Vagina (tissue), 2 donors: ENCODE results near the gene TCOF1.

ENCODE experiments used
- CTCF ChIP-seq, 3 experiments: fragments of 450-650 bp in 2 of 3; fragments of 200-600 bp in 1 of 3; sonication (generic) in 1 of 3; IDR thresholded peaks; one replicate each; pipeline ENCODE4 v1.5.1; 2017 to 2019; ENCODE audit warnings: antibody characterized with exemption in 3 of 3, mild to moderate bottlenecking in 2 of 3, moderate library complexity in 2 of 3
- POLR2A ChIP-seq, 2 donors: fragments of 450-650 bp; IDR thresholded peaks; one replicate each; pipeline ENCODE4 v1.6.1; 2017; ENCODE audit warnings: antibody characterized with exemption in 2 of 2, mild to moderate bottlenecking in 2 of 2, moderate library complexity in 2 of 2
- POLR2AphosphoS5 ChIP-seq, 2 donors: sonication (generic); formaldehyde crosslinking; IDR thresholded peaks; one replicate each; pipeline ENCODE4 v1.9.0; 2017; ENCODE audit warnings: antibody characterized with exemption in 2 of 2, mild to moderate bottlenecking in 2 of 2, low read depth in 1 of 2; ENCODE audit not compliant: insufficient read depth in 1 of 2

- TF ChIP-seq POLR2A (IDR thresholded peaks at IDR 0.05) (no peak), POLR2AphosphoS5 (IDR thresholded peaks at IDR 0.05; ENCODE audit: insufficient read depth in 1 of 2, low read depth in 1 of 2) (no peak), CTCF (IDR thresholded peaks at IDR 0.05) (no peak)
Observed at GRCh38 chr5:150335778-150336177, 21.7 kb upstream of the TCOF1 start.
